NCI-H1694 (cell line): ENCODE data around the gene GMFB.
"Not testable (repeated sequence)": the region's sequence is repeated elsewhere in the genome, so short reads cannot be mapped to it uniquely, and the experiment has no call there.

Source experiments
- DNase-seq: peaks from one replicate; lab custom pipeline; 2025; lab: John Stamatoyannopoulos, UW

Gene GMFB

DNA sequence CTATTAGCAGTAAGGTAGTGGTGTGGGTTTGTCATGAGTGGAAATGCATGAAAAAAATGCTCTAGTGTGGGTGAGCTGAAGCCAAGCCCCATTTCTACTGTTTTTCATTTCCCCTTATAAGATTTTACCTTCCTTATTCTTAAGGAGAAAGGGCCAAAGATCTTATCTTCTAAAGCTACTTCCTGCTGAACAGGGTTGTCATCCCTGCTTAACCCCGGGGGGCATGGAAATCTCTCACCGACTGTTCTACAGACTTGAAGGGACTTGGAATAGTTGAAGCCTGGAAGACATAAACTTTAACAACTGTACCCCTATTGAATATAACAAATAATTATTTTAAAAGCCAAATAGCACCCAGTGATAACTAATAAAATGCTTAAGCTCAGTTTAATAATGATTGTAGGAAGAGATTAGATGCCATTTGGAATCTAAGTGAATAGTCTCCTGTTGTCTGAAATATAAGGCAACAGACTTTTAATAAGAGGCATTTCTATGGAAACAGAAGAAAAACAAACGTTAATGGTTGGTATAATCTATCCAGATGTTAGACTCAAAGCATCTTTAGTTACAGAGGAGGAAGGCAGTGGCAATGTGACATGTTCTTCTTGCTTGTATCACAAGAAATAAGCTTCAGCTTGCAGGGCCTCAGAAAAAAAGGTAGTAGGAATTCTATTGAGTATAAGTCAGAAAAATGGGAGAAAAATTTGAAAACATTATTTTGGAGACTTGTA lies 1.8 kb upstream of the GMFB start:
- DNase-seq = no peak

DNA sequence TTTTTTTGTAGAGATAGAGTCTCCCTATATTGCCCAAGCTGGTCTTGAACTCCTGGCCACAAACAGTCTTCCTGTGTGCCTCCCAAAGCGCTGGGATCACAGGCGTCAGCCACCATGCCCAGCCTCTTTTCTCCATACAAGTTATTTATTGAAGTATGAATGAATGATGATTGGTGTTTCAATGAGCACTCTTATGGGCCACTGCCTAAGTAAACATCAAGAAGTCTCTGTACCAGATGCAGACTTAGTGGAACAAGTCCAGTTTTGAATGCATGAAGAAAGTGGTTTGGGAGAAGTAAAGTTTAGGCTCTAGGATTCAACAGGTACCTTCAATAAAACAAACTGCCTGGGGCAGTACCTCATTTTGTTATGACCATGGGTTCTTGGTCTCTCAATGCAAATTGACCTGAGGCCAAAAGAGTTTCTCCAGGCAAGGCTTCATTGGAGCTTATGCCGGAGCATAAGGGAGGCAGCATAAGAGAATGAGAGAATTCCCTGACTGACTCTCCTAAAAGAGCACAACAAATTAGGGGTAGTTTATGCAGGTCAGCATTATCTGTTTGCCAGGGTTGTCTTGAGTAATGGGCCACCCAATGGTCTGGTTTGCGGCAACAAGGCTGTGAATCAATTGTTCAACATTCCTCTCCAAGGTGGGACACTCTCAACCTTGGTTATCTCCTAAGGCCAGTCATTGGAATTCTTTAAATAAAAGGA lies 1.1 kb upstream of the GMFB start:
- DNase-seq = no peak

DNA sequence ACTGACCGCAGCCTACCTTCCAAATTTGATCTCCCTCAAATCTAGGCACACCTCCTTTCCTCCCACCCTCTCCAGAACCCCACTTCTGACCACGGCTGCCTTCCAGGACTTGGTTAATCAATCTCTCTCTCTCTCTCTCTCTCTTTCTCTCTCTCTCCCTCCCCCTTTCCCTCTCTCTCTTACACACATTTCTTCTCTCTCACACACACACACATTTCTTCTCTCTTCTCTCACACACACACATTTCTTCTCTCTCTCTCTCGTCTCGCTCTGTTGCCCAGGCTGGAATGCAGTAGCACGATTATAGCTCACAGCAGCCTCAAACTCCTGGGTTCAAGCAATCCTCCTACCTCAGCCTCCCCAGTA lies 521 bp upstream of the GMFB start:
- no peak for DNase-seq

DNA sequence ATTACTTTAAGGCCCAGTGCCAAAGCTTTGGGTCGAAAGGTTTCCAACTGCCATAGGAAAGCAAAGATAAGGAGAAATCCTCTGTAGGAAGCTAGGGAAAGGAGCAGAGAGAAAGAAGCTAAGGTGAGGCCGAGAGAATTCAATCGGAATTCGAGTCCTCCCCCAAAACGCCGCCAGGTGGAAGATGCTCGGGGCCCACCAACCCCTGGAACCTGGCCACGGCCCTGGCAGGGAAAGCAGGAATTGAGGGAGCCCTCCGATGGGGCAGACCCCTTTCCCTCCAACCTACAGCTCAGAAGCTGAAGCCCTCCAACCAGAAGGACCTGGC lies 498 bp downstream of the GMFB start:
- DNase-seq = no peak

DNA sequence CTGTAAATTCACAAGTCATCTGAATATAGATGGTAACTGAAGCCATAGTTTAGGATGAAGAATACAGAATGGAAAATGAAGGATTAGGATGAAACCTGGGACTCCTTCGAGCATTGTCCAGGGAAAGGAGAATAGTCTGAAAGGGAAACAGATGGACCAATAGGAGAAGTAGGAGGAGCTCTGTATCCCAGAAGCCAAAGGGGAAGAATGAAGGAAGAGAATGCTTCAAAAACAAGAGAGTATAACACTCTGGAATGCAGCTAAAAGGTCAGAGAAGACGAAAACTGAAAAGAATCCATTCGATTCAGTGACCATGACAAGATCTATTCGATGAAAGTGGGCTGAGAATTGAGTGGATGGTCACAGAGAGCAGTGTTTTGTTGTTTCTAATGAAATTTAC lies 1.0 kb downstream of the GMFB start:
- peak; percentile 5 for DNase-seq

DNA sequence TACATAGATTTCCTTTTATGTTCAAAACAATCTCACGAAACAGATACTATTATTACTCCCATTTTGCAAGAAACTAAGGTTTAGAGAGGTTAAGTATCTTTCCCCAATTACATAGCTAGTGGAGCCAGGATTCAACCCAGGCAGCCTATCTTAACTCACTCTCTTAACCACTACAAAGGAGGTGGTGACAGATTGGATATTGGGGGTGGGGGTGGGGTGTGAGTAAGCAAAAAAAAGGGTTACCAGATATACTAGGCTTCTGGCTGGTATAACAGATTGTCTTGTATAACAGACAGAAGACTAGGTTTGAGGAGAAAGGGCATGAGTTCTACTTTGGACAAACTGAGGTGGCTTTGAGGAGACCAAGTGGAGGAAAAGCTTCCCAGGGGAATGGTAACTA lies 2.1 kb downstream of the GMFB start:
- no peak for DNase-seq

DNA sequence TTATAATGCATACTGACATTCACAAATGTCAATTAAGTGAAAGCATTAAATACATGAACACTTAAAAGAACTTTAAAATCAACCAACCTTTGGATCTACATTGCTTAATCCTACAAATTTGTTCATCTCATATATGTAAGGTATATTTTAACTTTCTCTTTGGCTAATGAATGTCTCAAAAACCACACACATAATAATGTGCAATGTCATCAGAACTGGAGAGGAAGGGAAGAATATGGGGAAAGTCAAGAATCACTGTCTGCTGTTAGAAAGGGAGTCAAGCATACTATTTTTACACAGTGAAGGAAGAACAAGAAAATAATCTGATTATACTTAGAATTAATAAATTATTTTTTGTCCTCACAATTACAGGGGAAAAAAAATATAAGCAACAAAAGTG lies 4.9 kb downstream of the GMFB start:
- DNase-seq = no peak

DNA sequence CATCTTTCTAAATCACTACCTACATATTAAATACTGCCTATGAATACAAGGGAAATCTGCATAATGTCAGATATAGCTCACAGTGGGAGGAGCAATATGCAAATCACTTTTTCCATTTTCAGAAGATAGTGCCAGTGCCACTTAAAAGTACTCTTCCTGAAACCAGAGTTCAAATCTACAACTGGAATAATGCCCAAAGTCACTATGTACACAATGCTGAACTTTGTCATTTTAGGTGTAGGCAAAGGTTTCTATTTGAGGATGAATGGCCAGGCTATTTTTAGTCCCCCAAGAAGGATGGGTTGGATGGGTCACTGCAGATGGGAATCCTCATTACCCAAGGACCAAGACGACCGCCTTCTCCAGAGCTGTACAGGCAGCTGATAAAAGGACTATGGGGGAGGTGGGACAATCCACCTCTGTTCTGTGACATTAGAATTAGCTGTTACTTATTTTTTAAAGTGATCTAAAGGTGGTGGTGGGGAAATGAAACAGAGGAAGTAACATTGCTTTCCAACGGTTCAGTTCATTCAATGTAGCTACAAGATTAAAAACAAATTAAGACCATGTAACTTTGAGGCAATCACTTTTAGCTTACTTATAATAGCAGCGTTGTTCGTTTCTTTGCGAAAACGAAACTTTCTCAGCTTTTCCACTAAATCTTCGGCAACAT lies 5.6 kb downstream of the GMFB start:
- no peak for DNase-seq

DNA sequence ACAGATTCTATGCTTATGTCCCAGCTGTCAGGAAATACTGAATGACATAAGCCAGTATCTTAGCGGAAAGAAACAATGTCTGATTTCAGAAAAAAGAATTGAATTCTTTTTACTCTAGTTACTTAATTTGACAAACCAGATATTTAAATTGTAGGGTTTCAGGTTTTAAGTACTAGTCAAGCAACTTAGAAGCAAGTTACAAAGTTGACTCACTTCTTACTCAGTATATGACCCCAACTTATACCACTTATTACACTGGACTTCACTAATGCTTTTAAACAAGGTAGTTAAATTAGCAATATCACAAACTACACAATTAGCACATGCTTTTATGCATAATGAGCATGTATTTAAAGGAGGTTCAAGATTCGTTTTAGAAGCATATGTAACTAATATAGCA lies 7.1 kb downstream of the GMFB start:
- no peak for DNase-seq

DNA sequence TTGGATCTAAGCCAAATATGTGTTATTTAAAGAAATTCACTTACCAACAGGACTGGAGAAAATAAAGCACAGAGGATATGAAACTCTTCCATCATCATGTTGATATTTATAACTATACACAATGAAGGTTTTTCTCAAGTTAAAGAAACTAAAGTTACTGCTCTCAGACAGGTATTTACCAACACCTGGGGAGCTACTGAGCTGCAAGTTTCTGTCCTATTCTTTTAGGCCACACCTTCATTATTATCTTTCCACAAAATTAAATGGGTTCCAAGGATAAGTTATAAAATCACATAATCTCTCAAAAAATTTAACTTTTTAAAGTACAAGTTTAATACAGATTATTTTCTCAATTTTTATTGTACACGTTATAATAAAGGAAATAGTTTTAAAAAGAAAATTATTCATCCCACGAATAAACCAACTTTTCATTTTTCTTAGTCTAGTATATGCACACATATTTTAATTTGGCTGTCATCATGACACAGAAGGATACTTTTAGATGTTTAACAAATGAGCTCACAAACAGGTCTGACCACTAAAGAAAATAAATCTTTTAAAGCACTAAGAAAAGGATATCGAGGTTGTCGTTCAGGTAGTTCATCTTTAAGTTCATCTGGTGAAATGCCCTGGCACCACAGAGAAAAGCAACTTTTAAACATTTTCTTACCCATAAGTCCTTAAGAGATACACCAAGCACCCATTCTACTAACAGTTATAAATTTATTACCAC lies 7.8 kb downstream of the GMFB start:
- no peak for DNase-seq

DNA sequence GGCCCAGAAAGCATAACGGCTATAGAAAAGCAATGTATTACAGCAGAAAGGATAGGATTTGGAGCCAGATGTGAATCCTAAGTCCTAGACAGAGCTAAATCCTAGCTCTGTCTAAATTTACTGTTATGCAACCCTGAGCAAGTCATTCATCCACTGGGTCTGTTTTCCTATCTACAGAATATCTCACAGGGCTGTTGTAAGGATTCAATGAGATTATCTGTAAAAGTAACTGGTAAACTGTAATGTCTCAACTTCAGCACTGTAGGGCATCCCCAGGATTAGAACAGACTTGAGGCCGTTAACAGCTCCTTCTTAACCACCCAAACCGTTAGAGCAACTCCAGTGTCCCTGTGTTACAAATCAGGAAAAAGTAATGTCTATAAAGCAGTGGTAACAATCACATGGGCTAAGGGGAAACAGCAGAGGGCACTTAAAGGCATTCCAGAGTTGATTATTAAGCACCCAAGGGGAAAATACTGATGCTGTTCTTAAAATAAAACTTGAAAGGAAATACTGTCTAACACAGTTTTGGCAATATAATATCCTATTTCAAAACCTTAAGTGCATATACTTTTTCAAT lies 10.1 kb downstream of the GMFB start:
- no peak for DNase-seq

DNA sequence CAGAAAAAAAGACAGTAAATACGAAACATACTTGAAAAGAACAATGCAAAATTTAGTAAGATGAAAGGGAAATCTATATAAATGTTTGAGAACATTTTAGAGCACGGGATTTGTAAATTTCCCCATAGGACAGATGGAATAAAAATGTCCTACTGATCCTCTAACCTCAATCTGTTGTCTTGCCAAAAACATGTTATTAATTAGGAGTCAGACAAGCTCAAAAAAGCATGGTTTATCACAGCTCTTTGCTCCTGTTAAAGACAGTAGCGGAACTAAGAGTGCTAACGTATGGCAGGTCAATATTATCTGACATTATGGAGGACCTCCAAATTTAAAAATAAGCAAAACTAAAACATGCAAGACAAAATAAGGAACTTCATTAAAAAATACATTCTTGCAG lies 12.9 kb downstream of the GMFB start:
- DNase-seq = no peak

DNA sequence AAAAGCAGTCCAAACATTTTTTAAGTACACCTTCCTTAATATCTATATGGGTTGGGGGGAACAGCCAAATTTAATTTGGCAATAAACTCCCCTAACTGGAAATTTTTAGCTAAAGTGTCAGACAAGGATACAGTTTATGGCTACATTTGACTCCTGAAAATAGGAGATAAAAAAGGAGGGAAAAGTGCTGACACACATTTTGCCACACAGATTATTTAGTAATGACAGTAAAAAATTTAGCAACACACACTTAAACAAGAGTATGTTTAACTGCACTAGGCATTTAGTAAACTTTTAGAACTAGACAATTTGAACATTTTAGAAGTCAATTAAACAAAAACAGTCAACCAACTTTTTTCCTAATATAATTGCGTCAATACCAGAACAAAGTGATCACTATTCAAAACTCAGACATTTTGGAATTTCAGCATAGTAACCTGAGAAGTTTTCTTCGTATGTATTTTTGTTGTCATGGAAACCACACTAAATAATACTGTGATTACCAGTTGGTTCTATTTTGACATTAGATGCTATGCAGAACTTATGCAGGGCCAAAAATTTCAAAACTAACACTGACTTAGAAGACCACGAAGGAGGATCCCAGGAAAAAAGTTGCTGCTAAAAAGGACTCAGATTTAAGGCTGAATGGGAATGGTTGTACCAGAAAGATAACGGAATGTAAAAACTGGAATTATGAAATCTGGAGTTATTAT lies 13.4 kb downstream of the GMFB start:
- DNase-seq = no peak

DNA sequence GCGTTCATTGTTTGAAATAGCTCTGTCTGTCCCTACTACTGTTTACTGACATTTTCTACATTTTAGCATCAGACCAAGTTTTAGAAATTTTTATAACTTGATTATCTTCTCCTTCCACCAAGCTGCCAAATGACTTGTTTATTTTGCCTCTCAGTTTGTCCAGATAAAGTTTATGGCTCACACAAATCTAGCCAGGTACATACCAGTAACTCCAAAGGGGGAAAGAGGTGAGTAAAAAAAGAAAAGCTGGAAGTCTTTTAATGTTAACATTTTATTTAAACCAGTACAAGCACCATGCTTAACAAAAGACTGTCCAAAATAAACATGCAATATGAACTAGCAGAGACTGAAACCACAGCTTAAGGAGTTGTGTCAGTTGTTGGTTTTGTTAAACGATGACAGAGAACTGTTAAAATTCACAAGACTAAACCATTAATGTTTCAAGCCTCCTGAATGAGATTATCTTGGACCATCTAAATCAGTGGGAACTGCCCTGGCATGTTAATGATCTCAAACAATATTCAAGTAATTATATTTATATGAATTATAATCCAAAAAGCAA lies 14.5 kb downstream of the GMFB start:
- no peak for DNase-seq

DNA sequence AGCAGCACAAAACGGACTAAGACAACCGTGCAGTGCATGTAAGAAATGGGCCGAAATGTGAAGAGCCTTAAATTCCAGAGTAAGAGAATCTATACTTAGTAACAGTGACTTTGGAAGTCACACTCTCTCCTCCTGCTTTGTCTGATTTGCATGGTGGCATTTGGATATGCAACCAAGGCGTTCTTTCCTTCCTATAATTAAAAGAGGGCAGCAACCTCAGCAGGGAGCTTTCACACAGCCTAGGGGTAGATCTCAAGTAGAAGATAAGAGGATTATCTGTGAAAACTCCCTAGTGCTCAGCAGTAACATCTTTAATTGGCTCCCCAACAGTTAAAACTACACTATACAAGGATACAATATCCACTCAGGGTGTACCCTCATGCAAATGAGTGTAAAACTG lies 16.5 kb downstream of the GMFB start:
- no peak for DNase-seq

DNA sequence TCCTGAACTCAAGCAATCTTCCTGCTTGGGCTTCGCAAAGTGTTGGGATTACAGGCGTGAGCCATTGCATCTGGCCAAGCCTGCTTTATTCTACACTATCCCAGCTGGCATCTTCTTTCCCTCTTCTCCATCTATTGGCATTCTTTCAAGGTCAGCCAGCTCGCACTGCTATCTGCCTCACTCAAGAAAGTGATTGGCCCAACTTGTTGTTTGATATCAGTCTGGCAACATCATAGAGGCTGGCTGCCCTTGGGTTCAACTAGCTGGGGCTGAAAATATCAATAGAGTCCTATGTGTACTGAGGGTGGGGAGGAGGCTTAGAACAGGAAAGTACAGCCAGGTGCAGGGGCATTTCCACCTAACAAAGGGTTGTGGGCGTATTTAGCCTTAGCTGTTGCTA lies 17.1 kb downstream of the GMFB start:
- no peak for DNase-seq

DNA sequence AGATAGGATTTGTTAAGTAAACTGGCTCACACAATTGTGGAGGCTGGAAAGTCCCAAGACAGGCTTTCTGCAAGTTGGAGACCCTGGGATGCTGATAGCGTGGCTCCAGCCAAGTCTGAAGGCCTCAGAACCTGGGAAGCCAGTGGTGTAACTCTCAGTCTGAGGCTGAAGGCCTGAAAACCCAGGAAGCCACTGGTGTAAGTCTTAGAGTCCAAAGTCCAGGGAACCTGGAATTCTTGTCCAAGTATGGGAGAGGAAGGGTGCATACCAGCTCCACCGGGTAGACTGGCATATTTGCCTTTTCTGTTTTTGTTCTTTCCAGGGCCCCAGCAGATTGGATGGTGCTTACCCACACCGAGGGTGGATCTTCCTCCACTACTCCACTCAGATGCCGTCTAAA lies 18.1 kb downstream of the GMFB start:
- DNase-seq = no peak

DNA sequence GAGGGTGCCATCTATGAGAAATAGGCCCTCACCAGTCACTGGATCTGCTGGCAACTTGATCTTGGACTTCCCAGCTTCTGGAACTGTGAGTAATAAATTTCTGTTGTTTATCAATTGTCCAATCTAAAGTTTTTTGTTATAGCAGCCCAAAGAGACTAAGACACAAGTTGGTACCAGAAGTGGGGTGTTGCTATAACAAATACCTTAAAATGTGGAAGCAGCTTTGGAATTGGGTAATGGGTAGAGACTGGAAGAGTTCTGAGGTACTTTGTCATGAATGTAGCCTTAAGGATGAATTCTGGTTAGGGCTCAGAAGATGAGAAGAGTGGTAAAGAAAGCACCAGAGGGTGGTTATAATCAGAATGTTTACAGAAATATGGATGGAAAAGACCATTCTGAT lies 21.5 kb downstream of the GMFB start:
- no peak for DNase-seq

DNA sequence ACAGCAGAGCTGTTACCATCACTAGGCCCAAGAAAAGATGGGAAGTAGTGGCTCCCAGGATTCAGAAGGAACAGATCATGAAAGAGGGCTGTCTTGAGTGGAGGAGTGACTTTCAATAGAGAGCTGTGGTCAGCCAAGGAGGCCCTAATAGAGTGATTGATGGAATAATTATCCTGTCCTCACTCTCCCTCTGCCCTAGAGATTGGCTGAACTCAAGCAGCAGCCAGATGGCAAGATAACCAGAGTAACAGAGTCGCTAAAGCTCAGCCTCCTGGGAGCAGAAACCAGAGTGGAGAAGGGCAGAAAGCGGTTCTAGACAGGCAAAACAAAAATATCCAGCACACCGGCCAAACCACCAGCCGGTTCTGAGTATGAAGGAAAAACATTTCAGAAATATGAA lies 23.1 kb downstream of the GMFB start:
- no peak for DNase-seq

DNA sequence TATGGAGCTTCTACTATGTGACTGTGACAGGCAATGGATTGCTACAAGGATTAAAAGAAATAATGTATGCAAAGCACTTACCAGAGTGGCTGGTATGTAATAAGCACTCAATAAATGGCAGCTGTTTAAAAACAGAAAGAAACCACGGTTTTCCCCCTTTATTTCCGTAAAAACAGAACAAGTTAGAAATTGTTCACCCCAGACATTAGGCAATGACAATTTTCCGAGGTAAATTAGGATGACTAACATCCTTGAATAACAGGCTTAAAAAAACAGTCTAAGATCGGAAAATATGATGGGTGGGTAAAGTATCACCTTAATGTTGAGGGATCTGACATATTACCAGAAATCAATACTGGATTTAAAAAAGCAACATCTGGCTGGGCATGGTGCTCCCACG lies 26.7 kb downstream of the GMFB start:
- no peak for DNase-seq

DNA sequence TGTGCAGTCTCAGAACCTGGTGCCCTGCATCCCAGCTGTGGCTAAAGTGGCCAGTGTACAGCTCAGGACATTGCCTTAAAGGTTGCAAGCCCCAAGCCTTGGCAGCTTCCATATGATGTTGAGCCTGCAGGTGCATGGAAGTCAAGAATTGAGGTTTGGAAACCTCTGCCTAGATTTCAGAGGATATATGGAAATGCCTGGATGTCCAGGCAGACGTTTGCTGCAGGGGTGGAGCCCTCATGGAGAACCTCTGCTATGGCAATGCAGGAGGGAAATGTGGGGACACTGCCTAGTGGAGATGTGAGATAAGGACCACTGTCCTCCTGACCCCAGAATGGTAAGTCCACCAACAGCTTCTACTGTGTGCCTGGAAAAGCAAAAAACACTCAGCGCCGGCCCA lies 29.7 kb downstream of the GMFB start:
- DNase-seq = no peak

DNA sequence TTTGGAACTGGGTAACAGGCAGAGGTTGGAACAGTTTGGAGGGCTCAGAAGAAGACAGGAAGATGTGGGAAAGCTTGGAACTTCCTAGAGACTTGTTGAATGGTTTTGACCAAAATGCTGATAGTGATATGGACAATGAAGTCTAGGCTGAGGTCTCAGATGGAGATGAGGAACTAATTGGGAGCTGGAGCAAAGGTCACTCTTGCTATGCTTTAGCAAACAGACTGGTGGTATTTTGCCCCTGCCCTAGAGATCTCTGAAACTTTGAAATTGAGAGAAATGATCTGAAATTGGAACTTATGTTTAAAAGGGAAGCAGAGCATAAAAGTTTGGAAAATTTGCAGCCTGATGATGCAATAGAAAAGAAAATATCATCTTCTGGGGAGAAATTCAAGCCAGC lies 30.2 kb downstream of the GMFB start:
- DNase-seq = not testable (repeated sequence)
